GM13977 (cell line): ENCODE data around the gene ARRB2.

ENCODE experiments used
- DNase-seq: peaks from one replicate; pipeline ENCODE4 v3.0.0; 2012; ENCODE audit warnings: low spot score
- CTCF ChIP-seq: IDR thresholded peaks from 2 replicates; pipeline ENCODE4 v1.5.1; 2012; ENCODE audit warnings: mild to moderate bottlenecking, control low read depth; ENCODE audit not compliant: insufficient read depth; ENCODE audit errors: extremely low read depth, missing control alignments
- in situ Hi-C: fragments of 300-500 bp; cut with MboI; formaldehyde crosslinking; loops from one replicate; pipeline ENCODE4 v1.12.0; 2022; ENCODE audit warnings: low sequenced_read_pairs, low pct_unique_long_range_greater_than_20kb, mixed read lengths, inconsistent platforms; ENCODE audit not compliant: unreplicated experiment

The ARRB2 gene

GRCh38 chr17:4672055-4672630, 38.3 kb upstream of the ARRB2 start:
- in situ Hi-C loops, result no loop called here
- no peak for TF ChIP-seq CTCF

GRCh38 chr17:4672751-4673150, 37.7 kb upstream of the ARRB2 start:
- TF ChIP-seq CTCF, result no peak
- DNase-seq, result no peak
- in situ Hi-C loops, result no loop called here

More at GRCh38 chr17:4672055-4672630, 38.3 kb upstream of the ARRB2 start:
- no peak for DNase-seq

- no peak for TF ChIP-seq CTCF
- no peak for DNase-seq
- in situ Hi-C loops, result no loop called here
Observed at GRCh38 chr17:4673169-4673568, 37.3 kb upstream of the ARRB2 start.

DNA sequence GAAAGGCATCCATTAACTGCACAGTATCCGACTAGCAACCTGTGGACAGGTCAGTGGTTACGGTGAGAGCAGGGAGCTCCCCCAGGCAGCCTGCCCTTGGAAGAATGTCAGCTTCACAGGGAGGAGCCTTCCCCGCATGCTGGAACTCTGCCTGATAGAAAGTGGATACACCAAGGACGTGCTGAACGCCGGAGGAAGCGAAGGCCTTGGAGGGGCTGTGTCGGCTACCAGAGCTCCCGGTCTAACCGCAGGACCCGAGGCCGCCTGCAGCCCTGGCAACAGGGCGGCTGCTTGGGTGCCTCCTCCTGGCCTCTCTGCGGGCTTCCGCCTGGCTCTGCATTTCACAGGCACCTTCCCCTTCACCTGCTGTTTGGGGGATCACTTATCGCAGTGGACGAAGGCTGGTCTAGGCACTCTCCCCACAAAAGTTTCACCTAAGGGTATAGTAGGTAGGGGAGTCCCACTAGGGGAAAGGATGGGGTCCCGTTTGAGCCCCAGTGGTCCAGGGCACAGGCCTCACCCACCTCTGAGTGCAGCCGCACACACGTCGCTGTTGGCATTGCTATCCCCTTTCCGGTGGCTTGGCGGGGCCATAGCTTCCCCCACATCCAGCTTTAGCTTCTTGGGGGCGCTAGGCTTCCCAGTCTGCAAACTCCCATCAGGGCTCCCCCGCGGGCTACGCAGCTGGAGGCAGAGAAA, 36.3 kb upstream of the ARRB2 start:
- no peak for DNase-seq
- in situ Hi-C loops, result no loop called here
- TF ChIP-seq CTCF, result no peak

DNA sequence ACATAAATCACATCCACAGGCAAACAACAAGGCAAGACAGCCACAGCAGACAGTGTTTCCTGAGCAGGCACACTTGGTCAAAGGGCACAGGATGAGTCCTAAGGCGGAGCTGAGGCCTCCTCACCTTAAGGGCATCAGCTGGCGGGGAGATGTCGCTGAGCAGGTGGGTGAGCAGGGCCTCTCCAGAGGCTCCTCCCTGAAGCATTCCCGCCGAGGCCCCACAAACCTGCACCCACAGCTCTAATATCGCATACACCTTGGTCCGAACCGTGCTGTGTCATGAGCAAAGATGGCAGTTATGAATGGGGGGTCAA, 35.8 kb upstream of the ARRB2 start:
- TF ChIP-seq CTCF, result no peak
- DNase-seq, result no peak
- in situ Hi-C loops, result no loop called here

GRCh38 chr17:4675791-4676190, 34.6 kb upstream of the ARRB2 start:
- DNase-seq, result no peak
- in situ Hi-C loops, result no loop called here
- TF ChIP-seq CTCF, result no peak
